ENCODE measurements around the gene SHB.

The SHB gene

DNA sequence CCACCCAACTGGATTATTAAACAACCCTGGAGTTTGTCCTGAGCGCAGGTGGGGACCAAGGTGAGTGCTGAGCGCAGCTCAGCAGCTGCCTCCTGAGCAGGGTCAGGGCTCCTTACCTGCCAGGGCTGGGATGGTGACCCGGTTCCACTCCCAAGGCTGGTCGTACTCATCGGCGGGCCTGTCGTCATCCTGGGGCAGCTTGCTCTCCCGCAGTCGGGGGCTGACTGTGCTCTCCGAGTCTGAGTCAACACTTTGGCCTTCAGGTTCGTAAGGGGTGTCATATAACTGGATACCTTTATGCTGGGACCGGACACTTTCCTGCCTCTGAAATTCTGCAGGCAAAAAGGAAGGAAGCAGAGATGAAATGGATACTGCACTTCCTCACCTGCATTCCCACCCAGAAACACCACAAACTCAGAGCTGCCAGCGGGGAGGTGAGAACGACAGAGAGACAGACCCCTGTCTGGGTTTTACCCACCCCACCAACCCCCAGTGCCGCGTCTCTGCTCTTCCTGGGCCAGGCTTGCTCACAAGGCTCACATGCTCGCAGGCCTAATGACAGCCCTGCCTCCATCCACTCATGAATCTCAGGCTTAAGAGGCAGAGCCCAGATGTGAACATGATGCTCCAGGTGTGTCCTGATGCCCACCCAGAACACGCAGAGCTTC lies 94.4 kb downstream of the SHB start:
- Histone ChIP-seq H3K27ac (ENCODE audit: extremely low read depth, low read depth, low read length) (no peak overlapping the region), H3K36me3 (ENCODE audit: control insufficient read depth in 2 of 2, insufficient read depth in 1 of 2, low read length in 2 of 2) (peaks cover 0 to 45% of the 10 kb centered on the region in 2 experiments; a peak in 2 of 3 replicates), H3K4me3 (ENCODE audit: low read depth, low read length) (no peak overlapping the region), H3K9me3 (ENCODE audit: control insufficient read depth, insufficient read depth, low read depth, low read length) (no peaks in the 10 kb centered on the region), H3K4me1 (ENCODE audit: control insufficient read depth, insufficient read depth, low read length) (no peaks in the 10 kb centered on the region)
- ChIA-PET CTCF (no interaction called here), POLR2A (no interaction called here)
- TF ChIP-seq ZNF211 (tag by site-specific recombination; IDR thresholded peaks at IDR 0.05; ENCODE audit: low read depth) (no peak), PRDM1 (tag by site-specific recombination; IDR thresholded peaks at IDR 0.05) (no peak), ZNF433 (tag by site-specific recombination; IDR thresholded peaks at IDR 0.05; ENCODE audit: low read depth) (no peak), ZNF830 (tag by site-specific recombination; IDR thresholded peaks at IDR 0.05; ENCODE audit: low read depth) (no peak), ZNF623 (tag by site-specific recombination; IDR thresholded peaks at IDR 0.05) (no peak), ZNF169 (tag by site-specific recombination; IDR thresholded peaks at IDR 0.05) (no peak), ZNF776 (tag by site-specific recombination; IDR thresholded peaks at IDR 0.05; ENCODE audit: borderline replicate concordance) (no peak), ZNF311 (tag by site-specific recombination; IDR thresholded peaks at IDR 0.05; ENCODE audit: borderline replicate concordance) (no peak), RBAK (tag by site-specific recombination; IDR thresholded peaks at IDR 0.05) (no peak), BCL11B (tag by site-specific recombination; IDR thresholded peaks at IDR 0.05; ENCODE audit: low read depth) (no peak), ZNF416 (tag by site-specific recombination; IDR thresholded peaks at IDR 0.05) (no peak), ATF2 (tag by site-specific recombination; IDR thresholded peaks at IDR 0.05; ENCODE audit: low read depth) (no peak), GLI2 (tag by site-specific recombination; IDR thresholded peaks at IDR 0.05; ENCODE audit: borderline replicate concordance, low read depth) (no peak)
- TF ChIP-seq, protein P1, sequence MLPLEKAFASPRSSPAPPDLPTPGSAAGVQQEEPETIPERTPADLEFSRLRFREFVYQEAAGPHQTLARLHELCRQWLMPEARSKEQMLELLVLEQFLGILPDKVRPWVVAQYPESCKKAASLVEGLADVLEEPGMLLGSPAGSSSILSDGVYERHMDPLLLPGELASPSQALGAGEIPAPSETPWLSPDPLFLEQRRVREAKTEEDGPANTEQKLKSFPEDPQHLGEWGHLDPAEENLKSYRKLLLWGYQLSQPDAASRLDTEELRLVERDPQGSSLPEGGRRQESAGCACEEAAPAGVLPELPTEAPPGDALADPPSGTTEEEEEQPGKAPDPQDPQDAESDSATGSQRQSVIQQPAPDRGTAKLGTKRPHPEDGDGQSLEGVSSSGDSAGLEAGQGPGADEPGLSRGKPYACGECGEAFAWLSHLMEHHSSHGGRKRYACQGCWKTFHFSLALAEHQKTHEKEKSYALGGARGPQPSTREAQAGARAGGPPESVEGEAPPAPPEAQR (tag by site-specific recombination; IDR thresholded peaks at IDR 0.05), result no peak
- TF ChIP-seq, protein P2, sequence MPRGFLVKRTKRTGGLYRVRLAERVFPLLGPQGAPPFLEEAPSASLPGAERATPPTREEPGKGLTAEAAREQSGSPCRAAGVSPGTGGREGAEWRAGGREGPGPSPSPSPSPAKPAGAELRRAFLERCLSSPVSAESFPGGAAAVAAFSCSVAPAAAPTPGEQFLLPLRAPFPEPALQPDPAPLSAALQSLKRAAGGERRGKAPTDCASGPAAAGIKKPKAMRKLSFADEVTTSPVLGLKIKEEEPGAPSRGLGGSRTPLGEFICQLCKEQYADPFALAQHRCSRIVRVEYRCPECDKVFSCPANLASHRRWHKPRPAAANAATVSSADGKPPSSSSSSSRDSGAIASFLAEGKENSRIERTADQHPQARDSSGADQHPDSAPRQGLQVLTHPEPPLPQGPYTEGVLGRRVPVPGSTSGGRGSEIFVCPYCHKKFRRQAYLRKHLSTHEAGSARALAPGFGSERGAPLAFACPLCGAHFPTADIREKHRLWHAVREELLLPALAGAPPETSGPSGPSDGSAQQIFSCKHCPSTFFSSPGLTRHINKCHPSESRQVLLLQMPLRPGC (tag by site-specific recombination; IDR thresholded peaks at IDR 0.05), result no peak
- TF ChIP-seq, protein P3, sequence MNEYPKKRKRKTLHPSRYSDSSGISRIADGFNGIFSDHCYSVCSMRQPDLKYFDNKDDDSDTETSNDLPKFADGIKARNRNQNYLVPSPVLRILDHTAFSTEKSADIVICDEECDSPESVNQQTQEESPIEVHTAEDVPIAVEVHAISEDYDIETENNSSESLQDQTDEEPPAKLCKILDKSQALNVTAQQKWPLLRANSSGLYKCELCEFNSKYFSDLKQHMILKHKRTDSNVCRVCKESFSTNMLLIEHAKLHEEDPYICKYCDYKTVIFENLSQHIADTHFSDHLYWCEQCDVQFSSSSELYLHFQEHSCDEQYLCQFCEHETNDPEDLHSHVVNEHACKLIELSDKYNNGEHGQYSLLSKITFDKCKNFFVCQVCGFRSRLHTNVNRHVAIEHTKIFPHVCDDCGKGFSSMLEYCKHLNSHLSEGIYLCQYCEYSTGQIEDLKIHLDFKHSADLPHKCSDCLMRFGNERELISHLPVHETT (tag by site-specific recombination; IDR thresholded peaks at IDR 0.05), result no peak
- TF ChIP-seq, protein P4, sequence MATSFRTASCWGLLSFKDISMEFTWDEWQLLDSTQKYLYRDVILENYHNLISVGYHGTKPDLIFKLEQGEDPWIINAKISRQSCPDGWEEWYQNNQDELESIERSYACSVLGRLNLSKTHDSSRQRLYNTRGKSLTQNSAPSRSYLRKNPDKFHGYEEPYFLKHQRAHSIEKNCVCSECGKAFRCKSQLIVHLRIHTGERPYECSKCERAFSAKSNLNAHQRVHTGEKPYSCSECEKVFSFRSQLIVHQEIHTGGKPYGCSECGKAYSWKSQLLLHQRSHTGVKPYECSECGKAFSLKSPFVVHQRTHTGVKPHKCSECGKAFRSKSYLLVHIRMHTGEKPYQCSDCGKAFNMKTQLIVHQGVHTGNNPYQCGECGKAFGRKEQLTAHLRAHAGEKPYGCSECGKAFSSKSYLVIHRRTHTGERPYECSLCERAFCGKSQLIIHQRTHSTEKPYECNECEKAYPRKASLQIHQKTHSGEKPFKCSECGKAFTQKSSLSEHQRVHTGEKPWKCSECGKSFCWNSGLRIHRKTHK (tag by site-specific recombination; IDR thresholded peaks at IDR 0.05), result no peak

- ChIA-PET CTCF (no interaction called here), POLR2A (no interaction called here)
- H3K9me3 ChIP-seq (ENCODE audit: control insufficient read depth, insufficient read depth, low read depth, low read length), result no peaks in the 10 kb centered on the region
- TF ChIP-seq, protein P1 (tag by site-specific recombination; IDR thresholded peaks at IDR 0.05), result no peak
- TF ChIP-seq FEZF1 (tag by site-specific recombination; IDR thresholded peaks at IDR 0.05) (no peak), ZNF423 (tag by site-specific recombination; IDR thresholded peaks at IDR 0.05) (no peak), ZNF324 (tag by site-specific recombination; IDR thresholded peaks at IDR 0.05) (no peak), ZNF449 (tag by site-specific recombination; IDR thresholded peaks at IDR 0.05) (no peak)
- TF ChIP-seq, protein P5, sequence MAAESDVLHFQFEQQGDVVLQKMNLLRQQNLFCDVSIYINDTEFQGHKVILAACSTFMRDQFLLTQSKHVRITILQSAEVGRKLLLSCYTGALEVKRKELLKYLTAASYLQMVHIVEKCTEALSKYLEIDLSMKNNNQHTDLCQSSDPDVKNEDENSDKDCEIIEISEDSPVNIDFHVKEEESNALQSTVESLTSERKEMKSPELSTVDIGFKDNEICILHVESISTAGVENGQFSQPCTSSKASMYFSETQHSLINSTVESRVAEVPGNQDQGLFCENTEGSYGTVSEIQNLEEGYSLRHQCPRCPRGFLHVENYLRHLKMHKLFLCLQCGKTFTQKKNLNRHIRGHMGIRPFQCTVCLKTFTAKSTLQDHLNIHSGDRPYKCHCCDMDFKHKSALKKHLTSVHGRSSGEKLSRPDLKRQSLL (tag by site-specific recombination; IDR thresholded peaks at IDR 0.05), result no peak
Measured at GRCh38 chr9:37972351-37972848, 96.6 kb downstream of the SHB start.

More at GRCh38 chr9:37972351-37972848, 96.6 kb downstream of the SHB start:
- Histone ChIP-seq H3K27ac (ENCODE audit: extremely low read depth, low read depth, low read length) (no peak overlapping the region), H3K4me3 (ENCODE audit: low read depth, low read length) (no peak overlapping the region), H3K36me3 (ENCODE audit: control insufficient read depth in 2 of 2, insufficient read depth in 1 of 2, low read length in 2 of 2) (peaks cover 0 to 62% of the 10 kb centered on the region in 2 experiments; a peak in 2 of 3 replicates), H3K4me1 (ENCODE audit: control insufficient read depth, insufficient read depth, low read length) (no peaks in the 10 kb centered on the region)
